HUDEP-2 (cell line): ENCODE data around the gene RASGRP4.
A peak's percentile ranks its signal among the peaks of the same experiment; 100 is the strongest.

Experiments
- DNase-seq, 76 experiments: peaks; one replicate each; lab custom pipeline; 2025; ENCODE audit not compliant: unreplicated experiment in 76 of 76; lab: John Stamatoyannopoulos, UW

The RASGRP4 gene

GRCh38 chr19:38391911-38392464 lies 34.0 kb downstream of the RASGRP4 start:
- DNase-seq: no peak

- DNase-seq: no peak
Observed at GRCh38 chr19:38389957-38390924, 35.8 kb downstream of the RASGRP4 start.

GRCh38 chr19:38389101-38389925 lies 36.7 kb downstream of the RASGRP4 start:
- no peak for DNase-seq

- no peak for DNase-seq
Observed at GRCh38 chr19:38388349-38389100, 37.5 kb downstream of the RASGRP4 start, which contains the start of gene SPRED3. Gene SPRED3 (plus strand): TSS chr19:38388697. CDS start chr19:38390303, 1,606 bp downstream.

GRCh38 chr19:38387550-38388348 lies 38.3 kb downstream of the RASGRP4 start, which contains the start of gene GGN:
Gene GGN (minus strand): TSS chr19:38388034. CDS start chr19:38387261, 773 bp downstream.
- DNase-seq: peak in 71 of 76 experiments; percentile 36 to 96 (median 74)

- DNase-seq: peak in 12 of 76 experiments; percentile 36 to 63 (median 48)
Observed at GRCh38 chr19:38386971-38387549, 39.0 kb downstream of the RASGRP4 start.

GRCh38 chr19:38386300-38386970 lies 39.6 kb downstream of the RASGRP4 start:
- no peak for DNase-seq

GRCh38 chr19:38385804-38386257 lies 40.2 kb downstream of the RASGRP4 start:
- peak in 17 of 76 experiments; percentile 14 to 58 (median 33) for DNase-seq

GRCh38 chr19:38385057-38385803 lies 40.8 kb downstream of the RASGRP4 start:
- DNase-seq: no peak

GRCh38 chr19:38384209-38385027 lies 41.6 kb downstream of the RASGRP4 start:
- DNase-seq: peak in 40 of 76 experiments; percentile 8 to 50 (median 28)

- DNase-seq: no peak
Observed at GRCh38 chr19:38383743-38384142, 42.3 kb downstream of the RASGRP4 start.

- no peak for DNase-seq
Observed at GRCh38 chr19:38383184-38383583, 42.8 kb downstream of the RASGRP4 start.

GRCh38 chr19:38381138-38381537 lies 44.9 kb downstream of the RASGRP4 start:
- no peak for DNase-seq

GRCh38 chr19:38378866-38379265 lies 47.2 kb downstream of the RASGRP4 start:
- no peak for DNase-seq

GRCh38 chr19:38377052-38377451 lies 49.0 kb downstream of the RASGRP4 start:
- no peak for DNase-seq

GRCh38 chr19:38376576-38376975 lies 49.4 kb downstream of the RASGRP4 start:
- no peak for DNase-seq

GRCh38 chr19:38375748-38376147 lies 50.3 kb downstream of the RASGRP4 start:
- no peak for DNase-seq
